ENCODE results near the gene KIF25. TPM values are rescaled to one million over a fixed set of nuclear protein-coding genes. Genes with fewer than 3 reads are reported as not detected.
A peak's percentile ranks its signal among the peaks of the same experiment; 100 is the strongest.

KIF25 gene
- total and polyA plus RNA-seq, 7 donors: 0.10 to 0.43 (median 0.20) TPM; not detected in 2

GRCh38 chr6:167985911-167986595 lies 11.4 kb upstream of the KIF25 start:
- DNase-seq (no peak), ATAC-seq (no peak)
- intact Hi-C loops (cut with DNase I): no loop called here
- WGBS, 3 donors: 94 to 95% (median 94%) methylated on average over 39 of the region's 39 CpGs
- peaks cover 0 to 6% (median 0%) of the 10 kb centered on the region in 3 donors for H3K27me3 ChIP-seq (ENCODE audit: insufficient read depth in 3 of 3, low read length in 2 of 3)
- no peaks in the 10 kb centered on the region for H3K9me3 ChIP-seq
- no peak for TF ChIP-seq CTCF (IDR thresholded peaks at IDR 0.05)
- H3K27ac ChIP-seq: no peak overlapping the region
- no peaks in the 10 kb centered on the region for H3K36me3 ChIP-seq (ENCODE audit: insufficient read depth in 1 of 2, low read depth in 1 of 2)
- no peak overlapping the region for H3K4me3 ChIP-seq
- H3K4me1 ChIP-seq: no peaks in the 10 kb centered on the region

GRCh38 chr6:167987396-167988153 lies 9.9 kb upstream of the KIF25 start:
- Histone ChIP-seq H3K27ac (peak overlapping the region; percentile 36), H3K4me3 (no peak overlapping the region), H3K36me3 (ENCODE audit: insufficient read depth in 1 of 2, low read depth in 1 of 2) (no peaks in the 10 kb centered on the region), H3K27me3 (ENCODE audit: insufficient read depth in 3 of 3, low read length in 2 of 3) (peaks cover 0 to 6% (median 0%) of the 10 kb centered on the region in 3 donors), H3K9me3 (no peaks in the 10 kb centered on the region), H3K4me1 (no peaks in the 10 kb centered on the region)
- DNase-seq (no peak), ATAC-seq (no peak)
- intact Hi-C loops (cut with DNase I): no loop called here
- TF ChIP-seq CTCF (IDR thresholded peaks at IDR 0.05): no peak
- WGBS, 3 donors: 82 to 86% (median 83%) methylated on average over 35 of the region's 35 CpGs

- no peak overlapping the region for H3K4me3 ChIP-seq
- no peak for TF ChIP-seq CTCF (IDR thresholded peaks at IDR 0.05)
- no peaks in the 10 kb centered on the region for H3K36me3 ChIP-seq (ENCODE audit: insufficient read depth in 1 of 2, low read depth in 1 of 2)
- ATAC-seq: peak in 2 of 4 donors; percentile 27 to 41
- intact Hi-C loops (cut with DNase I): no loop called here
- no peak for DNase-seq
- peaks cover 0 to 6% (median 0%) of the 10 kb centered on the region in 3 donors for H3K27me3 ChIP-seq (ENCODE audit: insufficient read depth in 3 of 3, low read length in 2 of 3)
- 48 to 58% (median 53%) methylated on average over 5 of the region's 5 CpGs for WGBS, 3 donors
- peak overlapping the region; percentile 36 for H3K27ac ChIP-seq
- no peaks in the 10 kb centered on the region for H3K9me3 ChIP-seq
- H3K4me1 ChIP-seq: no peaks in the 10 kb centered on the region
These were observed 9.3 kb upstream of the KIF25 start for GRCh38 chr6:167988154-167988495.

- Histone ChIP-seq H3K27ac (no peak overlapping the region), H3K9me3 (no peaks in the 10 kb centered on the region), H3K36me3 (ENCODE audit: insufficient read depth in 1 of 2, low read depth in 1 of 2) (no peaks in the 10 kb centered on the region), H3K4me3 (no peak overlapping the region), H3K4me1 (no peaks in the 10 kb centered on the region), H3K27me3 (ENCODE audit: insufficient read depth in 3 of 3, low read length in 2 of 3) (peaks cover 0 to 6% (median 0%) of the 10 kb centered on the region in 3 donors)
- WGBS, 3 donors: 91 to 96% (median 96%) methylated on average over 36 of the region's 36 CpGs
- TF ChIP-seq CTCF (IDR thresholded peaks at IDR 0.05): no peak
- intact Hi-C loops (cut with DNase I): no loop called here
- DNase-seq: no peak
- no peak for ATAC-seq
These were observed 8.3 kb upstream of the KIF25 start for GRCh38 chr6:167988945-167989841.
